HG02884 (cell line): ENCODE measurements around the gene CTBP1.

ENCODE experiments used
- ATAC-seq: cut with Tn5 transposase; IDR thresholded peaks from one replicate; pipeline ENCODE4 v1.9.1; 2021; ENCODE audit warnings: mild to moderate bottlenecking, moderate library complexity; ENCODE audit not compliant: unreplicated experiment

Gene CTBP1

GRCh38 chr4:1285151-1285789, 36.3 kb upstream of the CTBP1 start:
- no peak for ATAC-seq

DNA sequence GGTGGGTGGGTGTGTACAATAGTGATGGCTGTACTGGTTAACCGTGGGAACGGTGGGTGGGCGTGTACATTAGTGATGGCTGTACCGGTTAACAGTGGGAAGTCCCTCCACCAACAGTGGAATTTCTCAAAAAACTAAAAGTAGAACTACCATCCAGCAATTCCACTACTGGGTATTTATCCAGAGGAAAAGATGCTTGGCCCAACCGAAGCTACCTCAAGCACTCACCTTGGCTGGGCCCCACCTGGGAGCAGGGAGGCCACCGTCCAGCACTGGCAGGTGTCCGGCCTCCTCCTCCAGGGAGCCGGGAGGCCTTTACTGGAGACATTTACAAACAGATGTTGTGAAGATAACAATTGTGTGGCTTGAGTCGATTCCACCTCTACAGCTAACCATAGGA, 34.8 kb upstream of the CTBP1 start:
- no peak for ATAC-seq

GRCh38 chr4:1279253-1279652, 30.3 kb upstream of the CTBP1 start:
- no peak for ATAC-seq

GRCh38 chr4:1277667-1278665, 29.0 kb upstream of the CTBP1 start:
- ATAC-seq = no peak

- ATAC-seq = no peak
Observed at GRCh38 chr4:1276984-1277383, 28.1 kb upstream of the CTBP1 start.

DNA sequence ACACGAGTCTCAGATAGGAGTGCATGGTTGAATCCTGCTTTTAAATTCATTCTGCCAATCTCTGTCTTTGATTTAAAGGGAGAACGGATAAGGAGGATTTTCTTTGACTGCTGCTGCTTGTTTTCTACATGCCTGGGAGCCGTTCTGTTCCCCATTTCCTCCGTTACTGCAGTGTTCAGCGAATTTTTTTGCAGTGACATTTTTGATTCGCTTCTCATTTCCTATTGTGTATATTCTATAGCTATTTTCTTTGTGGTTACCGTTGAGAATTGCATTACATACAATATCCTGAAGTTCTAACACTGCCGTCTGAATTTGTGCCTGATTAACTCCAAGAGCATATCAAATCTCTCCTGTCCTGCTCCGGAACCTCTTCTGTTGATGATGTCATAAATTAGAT, 25.9 kb upstream of the CTBP1 start:
- no peak for ATAC-seq

DNA sequence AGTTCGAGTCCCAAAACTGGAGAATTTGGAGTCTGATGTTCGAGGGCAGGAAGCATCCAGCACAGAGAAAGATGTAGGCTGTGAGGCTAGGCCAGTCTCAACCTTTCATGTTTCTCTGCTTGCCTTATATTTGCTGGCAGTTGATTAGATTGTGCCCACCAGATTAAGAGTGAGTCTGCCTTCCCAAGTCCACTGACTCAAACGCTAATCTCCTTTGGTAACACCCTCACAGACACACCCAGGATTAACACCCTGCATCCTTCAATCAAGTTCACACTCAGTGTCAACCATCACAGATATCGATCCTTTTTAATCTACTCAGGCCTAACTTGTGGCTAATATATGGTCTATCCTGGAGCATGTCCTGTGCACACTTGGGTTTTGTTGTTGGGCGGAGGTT, 22.8 kb upstream of the CTBP1 start:
- no peak for ATAC-seq

DNA sequence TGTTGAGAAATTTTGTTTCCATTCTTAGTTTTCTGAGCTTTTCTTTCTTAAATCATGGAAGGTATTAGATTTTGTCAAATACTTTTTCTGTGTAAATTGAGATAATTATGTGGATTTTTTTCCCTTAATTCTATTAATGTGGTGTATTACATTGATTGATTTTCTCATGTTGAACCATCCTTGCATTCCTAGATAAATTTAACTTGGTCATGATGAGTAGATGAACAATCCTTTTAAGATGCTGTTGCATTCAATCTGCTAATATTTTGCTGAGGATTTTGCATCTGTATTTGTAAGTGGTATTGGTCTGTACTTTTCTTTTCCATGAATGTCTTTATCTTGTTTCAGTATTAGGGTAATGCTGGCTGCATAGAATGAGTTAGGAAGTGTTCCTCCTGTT, 20.3 kb upstream of the CTBP1 start:
- ATAC-seq = no peak

- no peak for ATAC-seq
Observed at GRCh38 chr4:1266881-1267763, 18.2 kb upstream of the CTBP1 start.

- no peak for ATAC-seq
Observed at GRCh38 chr4:1265351-1265750, 16.4 kb upstream of the CTBP1 start.

DNA sequence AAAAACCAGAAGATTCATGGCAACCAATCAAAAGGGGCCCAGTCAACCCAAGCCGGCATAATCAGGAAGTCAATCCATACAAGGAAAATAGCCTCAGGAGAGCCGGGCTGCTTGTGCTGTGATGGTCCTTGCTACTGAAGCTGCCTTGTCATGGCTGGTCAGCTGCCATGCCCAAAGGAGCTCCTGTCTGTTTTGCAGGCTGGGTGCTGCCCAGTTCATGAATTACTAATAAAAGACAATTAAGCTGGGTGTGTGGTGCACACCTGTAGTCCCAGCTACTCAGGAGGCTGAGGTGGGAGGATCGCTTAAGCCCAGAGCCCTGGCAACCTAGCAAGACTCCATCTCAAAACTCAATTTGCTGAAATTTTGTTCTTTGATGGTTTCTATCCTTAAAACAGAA, 16.0 kb upstream of the CTBP1 start:
- ATAC-seq = no peak

- ATAC-seq = no peak
Observed at GRCh38 chr4:1261107-1261928, 12.4 kb upstream of the CTBP1 start.

DNA sequence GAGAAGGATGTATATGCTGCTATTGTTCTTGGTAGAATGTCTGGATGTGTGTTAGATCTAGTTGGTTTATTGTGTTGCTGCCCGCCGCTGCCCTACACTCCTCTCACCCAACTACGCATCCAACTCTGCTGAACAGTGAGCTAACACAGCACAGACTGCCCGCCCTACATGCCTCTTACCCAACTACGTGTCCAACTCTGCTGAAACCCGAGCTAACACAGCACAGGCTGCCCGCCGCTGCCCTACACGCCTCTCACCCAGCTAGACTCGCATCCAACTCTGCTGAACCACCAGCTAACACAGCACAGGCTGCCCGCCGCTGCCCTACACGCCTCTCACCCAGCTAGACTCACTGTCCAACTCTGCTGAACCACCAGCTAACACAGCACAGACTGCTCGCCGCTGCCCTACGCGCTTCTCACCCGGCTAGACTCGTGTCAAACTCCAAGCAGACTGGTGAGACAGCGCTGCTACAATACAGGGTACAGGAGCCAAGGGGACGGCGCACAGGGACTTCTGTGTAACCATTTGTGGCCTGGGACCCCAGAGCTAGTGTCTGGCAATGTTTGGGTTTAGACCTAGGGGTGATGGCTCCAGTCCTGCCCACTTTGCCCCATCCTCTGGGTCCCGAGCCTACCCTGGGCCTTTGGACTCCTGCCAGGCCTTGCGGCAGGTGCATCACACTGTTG, 11.6 kb upstream of the CTBP1 start:
- no peak for ATAC-seq

- no peak for ATAC-seq
Observed at GRCh38 chr4:1259966-1260365, 11.0 kb upstream of the CTBP1 start.

- ATAC-seq = no peak
Observed at GRCh38 chr4:1258457-1258856, 9.5 kb upstream of the CTBP1 start.

- ATAC-seq = no peak
Observed at GRCh38 chr4:1255699-1256098, 6.8 kb upstream of the CTBP1 start.

- no peak for ATAC-seq
Observed at GRCh38 chr4:1255151-1255550, 6.2 kb upstream of the CTBP1 start.

DNA sequence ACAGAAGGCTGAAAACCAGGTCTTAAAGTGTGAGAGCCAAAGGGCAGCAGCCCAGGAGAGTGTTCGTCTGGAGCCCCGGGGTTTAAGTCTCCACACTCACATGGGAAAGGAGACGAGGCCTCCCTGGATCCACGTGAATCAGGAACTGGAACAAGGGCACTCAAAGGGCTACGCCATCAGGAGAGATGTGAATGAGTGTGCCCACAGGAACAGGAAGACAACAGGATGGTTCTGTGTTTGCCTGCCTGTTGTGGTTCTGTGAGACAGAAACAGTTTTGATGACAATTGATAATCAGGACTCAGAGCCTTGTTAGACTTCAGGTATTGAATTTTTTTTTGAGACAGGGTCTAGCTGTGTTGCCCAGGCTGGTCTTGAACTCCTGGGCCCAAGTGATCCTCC, 4.9 kb upstream of the CTBP1 start:
- ATAC-seq = no peak

DNA sequence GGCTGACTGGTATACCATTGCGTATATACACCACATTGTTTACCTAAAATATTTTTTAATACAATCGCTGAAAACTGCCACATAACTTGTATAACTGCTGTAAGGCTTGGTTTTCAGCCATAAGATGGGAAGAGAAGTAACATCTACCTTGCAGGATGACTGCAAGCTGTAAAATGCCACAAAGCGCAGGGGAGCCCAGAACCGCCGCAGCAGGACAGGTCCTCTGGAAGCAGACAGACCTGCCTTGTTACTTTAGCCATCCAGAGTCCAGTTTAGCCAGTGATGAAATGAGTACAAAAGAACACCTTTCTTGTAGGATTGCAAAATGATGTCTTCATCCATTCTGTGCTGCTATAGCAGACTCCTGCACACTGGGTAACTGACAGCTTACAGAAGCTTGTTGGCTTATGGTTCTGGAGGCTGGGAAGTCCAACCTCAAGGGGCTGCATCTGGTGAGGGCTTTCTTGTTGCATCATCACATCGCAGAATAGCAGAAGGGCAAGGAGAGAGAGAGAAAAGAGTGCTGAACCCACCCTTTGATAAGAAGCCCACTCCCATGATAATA, 4.1 kb upstream of the CTBP1 start:
- ATAC-seq = no peak

DNA sequence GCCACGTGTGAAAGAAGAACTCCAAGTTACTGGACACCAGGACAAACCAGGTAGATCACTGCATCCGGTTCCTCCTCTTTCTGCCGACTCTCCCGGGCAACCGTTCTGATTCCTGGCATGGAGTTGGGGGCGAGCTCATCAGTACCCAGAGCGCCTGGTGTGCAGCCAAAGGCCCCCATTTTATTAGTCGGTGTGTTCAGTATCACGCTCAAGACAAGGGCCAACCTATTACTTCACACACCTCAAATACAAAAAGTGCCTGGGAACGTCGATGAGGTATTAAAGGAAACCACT, 2.8 kb upstream of the CTBP1 start:
- no peak for ATAC-seq
